SK-N-SH (cell line): Measurements from ENCODE around the gene CDH13. TPM values are rescaled to one million over a fixed set of nuclear protein-coding genes. Genes with fewer than 3 reads are reported as not detected.

Source experiments
- CTCF ChIA-PET: fragments of 300-600, 350-600 bp; formaldehyde crosslinking; extraction: SDS; loops from one replicate; lab custom pipeline; 2021; lab: Yijun Ruan, JAX
- POLR2A ChIA-PET: fragments of 350-600 bp; sonication (Branson Sonifier 250); formaldehyde crosslinking; extraction: SDS; loops from one replicate; lab custom pipeline; 2020; ENCODE audit warnings: antibody characterized with exemption, inconsistent platforms; lab: Yijun Ruan, JAX
- DNase-seq: peaks from one replicate; pipeline ENCODE4 v3.0.0; 2012
- H2AFZ ChIP-seq: fragments of 200-600 bp; sonication (generic); 2 replicates; pipeline ENCODE4 v1.8.1; 2016; ENCODE audit warnings: antibody characterized with exemption, mild to moderate bottlenecking, low read depth
- H3F3A ChIP-seq: fragments of 200-600 bp; sonication (generic); replicated peaks from 2 replicates; pipeline ENCODE3; 2016; ENCODE audit warnings: antibody characterized with exemption, mild to moderate bottlenecking; ENCODE audit not compliant: insufficient read depth
- H3K27ac ChIP-seq, 2 experiments: fragments of 200-500 bp in 1 of 2; fragments of 200-600 bp in 1 of 2; sonication (Bioruptor generic) in 1 of 2; sonication (generic), shearing (Covaris generic) in 1 of 2; 2 replicates each; pipeline versions ENCODE4 v1.5.1 to v1.6.1; 2014 to 2016; ENCODE audit warnings: low read depth in 2 of 2, inconsistent platforms in 1 of 2, low read length in 1 of 2, mild to moderate bottlenecking in 1 of 2, mixed read lengths in 1 of 2
- H3K27me3 ChIP-seq: fragments of 200-600 bp; sonication (generic), shearing (Covaris generic); 2 replicates; pipeline ENCODE4 v1.6.1; 2016; ENCODE audit warnings: mixed run types; ENCODE audit not compliant: insufficient read depth
- H3K36me3 ChIP-seq, 2 experiments: fragments of 200-500 bp in 1 of 2; fragments of 200-600 bp in 1 of 2; sonication (Bioruptor generic) in 1 of 2; sonication (generic) in 1 of 2; replicated peaks in 1 of 2; 2 replicates each; pipeline versions ENCODE3 to v1.5.1; 2014 to 2016; ENCODE audit warnings: low read length in 1 of 2, mild to moderate bottlenecking in 1 of 2; ENCODE audit not compliant: insufficient read depth in 2 of 2, control insufficient read depth in 1 of 2
- H3K4me1 ChIP-seq, 2 experiments: fragments of 200-500 bp in 1 of 2; fragments of 200-600 bp in 1 of 2; sonication (Bioruptor generic) in 1 of 2; sonication (generic), shearing (Covaris generic) in 1 of 2; 2 replicates each; pipeline versions ENCODE4 v1.5.1 to v1.6.1; 2014 to 2016; ENCODE audit warnings: low read depth in 1 of 2, low read length in 1 of 2, mixed run types in 1 of 2; ENCODE audit not compliant: insufficient read depth in 2 of 2, control insufficient read depth in 1 of 2
- H3K4me2 ChIP-seq: fragments of 200-600 bp; sonication (generic), shearing (Covaris generic); 2 replicates; pipeline ENCODE4 v1.6.1; 2017; ENCODE audit warnings: mixed run types
- H3K4me3 ChIP-seq, 2 experiments: fragments of 200-500 bp in 1 of 2; fragments of 200-600 bp in 1 of 2; sonication (Bioruptor generic) in 1 of 2; sonication (generic), shearing (Covaris generic) in 1 of 2; 2 replicates each; pipeline versions ENCODE4 v1.5.1 to v1.8.1; 2014 to 2016; ENCODE audit warnings: low read depth in 2 of 2, inconsistent platforms in 1 of 2, low read length in 1 of 2, mild to moderate bottlenecking in 1 of 2, mixed read lengths in 1 of 2, moderate library complexity in 1 of 2
- H3K79me2 ChIP-seq: fragments of 200-600 bp; sonication (generic); 2 replicates; pipeline ENCODE4 v1.8.1; 2017; ENCODE audit warnings: mild to moderate bottlenecking; ENCODE audit not compliant: insufficient read depth
- H3K9ac ChIP-seq: fragments of 200-600 bp; sonication (generic); 2 replicates; pipeline ENCODE4 v1.6.1; 2017; ENCODE audit warnings: mixed run types
- H3K9me2 ChIP-seq: fragments of 200-600 bp; sonication (generic); 2 replicates; pipeline ENCODE4 v1.6.1; 2017; ENCODE audit warnings: mixed run types
- H3K9me3 ChIP-seq: fragments of 200-600 bp; sonication (generic); 2 replicates; pipeline ENCODE4 v1.6.1; 2017; ENCODE audit warnings: mixed run types, mild to moderate bottlenecking, moderate library complexity
- H4K20me1 ChIP-seq: fragments of 200-600 bp; sonication (generic); 2 replicates; pipeline ENCODE4 v1.6.1; 2017; ENCODE audit warnings: mild to moderate bottlenecking, mixed run types; ENCODE audit not compliant: insufficient read depth
- CHD2 ChIP-seq: fragments of 150-350 bp; IDR thresholded peaks from 2 replicates; pipeline ENCODE4 v1.6.1; 2018; ENCODE audit warnings: low read length; ENCODE audit not compliant: partially characterized antibody
- CTCF ChIP-seq: fragments of 200-600 bp; sonication (generic); IDR thresholded peaks from 2 replicates; pipeline ENCODE4 v1.6.1; 2017; ENCODE audit warnings: antibody characterized with exemption, mild to moderate bottlenecking, moderate library complexity
- ELF1 ChIP-seq: IDR thresholded peaks from 2 replicates; pipeline ENCODE4 v1.4.0; 2012
- FOSL2 ChIP-seq: IDR thresholded peaks from 2 replicates; pipeline ENCODE4 v1.4.0; 2012; ENCODE audit warnings: low read depth, mild to moderate bottlenecking, moderate library complexity, borderline replicate concordance
- JUND ChIP-seq: IDR thresholded peaks from 2 replicates; pipeline ENCODE4 v1.4.0; 2012
- RAD21 ChIP-seq: IDR thresholded peaks from 2 replicates; pipeline ENCODE4 v1.6.1; 2012; ENCODE audit warnings: mild to moderate bottlenecking, low read length
- RCOR1 ChIP-seq: fragments of 150-350 bp; IDR thresholded peaks from 2 replicates; pipeline ENCODE4 v1.6.1; 2017; ENCODE audit warnings: antibody characterized with exemption, low read length
- RFX5 ChIP-seq: IDR thresholded peaks from 2 replicates; pipeline ENCODE4 v1.6.1; 2012; ENCODE audit warnings: mild to moderate bottlenecking, improper control_type of control experiment, low read length
- RXRA ChIP-seq: IDR thresholded peaks from 2 replicates; pipeline ENCODE4 v1.4.0; 2012; ENCODE audit warnings: low read depth, mild to moderate bottlenecking, borderline replicate concordance
- SMC3 ChIP-seq: IDR thresholded peaks from 2 replicates; pipeline ENCODE4 v1.6.1; 2012; ENCODE audit warnings: low read depth, low read length, improper control_type of control experiment
- TCF12 ChIP-seq: IDR thresholded peaks from 2 replicates; pipeline ENCODE4 v1.4.0; 2012
- YY1 ChIP-seq: IDR thresholded peaks from 2 replicates; pipeline ENCODE4 v1.4.0; 2012; ENCODE audit warnings: low read depth, mild to moderate bottlenecking
- WGBS: methylation state at CpG from one replicate; pipeline ENCODE4 v1.1.6; 2017; ENCODE audit warnings: low lambda C conversion rate; 5-methylcytosine and 5-hydroxymethylcytosine counted together
- polyA plus RNA-seq, 3 experiments: library from polyadenylated mRNA; depleted of rRNA; stranded (reverse); fragments of >200 nt; gene quantifications; 2 replicates each; pipeline ENCODE4 v1.2.3, GENCODE V29; 2012
- TF ChIP-seq, protein P1 (sequence below): IDR thresholded peaks from 2 replicates; pipeline ENCODE4 v1.4.0; 2012; ENCODE audit warnings: low read depth
- TF ChIP-seq, protein P2 (sequence below): IDR thresholded peaks from 2 replicates; pipeline ENCODE4 v1.4.0; 2012; ENCODE audit warnings: low read depth, borderline replicate concordance
- TF ChIP-seq, protein P3 (sequence below): fragments of 150-350 bp; IDR thresholded peaks from 2 replicates; pipeline ENCODE4 v1.6.1; 2017; ENCODE audit warnings: antibody characterized with exemption, low read length, low read depth, borderline replicate concordance

CDH13 gene
- polyA plus RNA-seq, 1 of the 3 experiments (the other 2 are of a cell fraction) = 93.0 TPM

DNA sequence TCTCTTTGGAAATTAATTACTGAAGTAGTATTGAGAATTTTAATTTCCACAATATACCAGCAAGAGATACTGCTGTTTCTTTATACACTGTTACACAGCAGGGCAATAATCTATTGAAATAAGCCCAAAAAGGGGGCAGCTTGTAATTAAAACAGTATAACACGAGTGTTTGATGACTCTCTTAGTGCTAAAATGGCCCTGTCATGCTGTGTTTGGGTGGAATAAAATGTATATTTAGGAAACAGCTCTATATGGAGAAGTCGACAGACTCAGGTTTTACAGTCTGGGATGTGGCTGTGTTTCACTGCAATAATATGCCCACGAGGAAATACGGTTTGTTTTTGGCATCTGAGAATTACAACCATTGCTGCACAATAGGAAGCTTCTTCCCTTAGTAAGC lies 643.3 kb downstream of the CDH13 start:
- Histone ChIP-seq H3K4me3 (no peak overlapping the region), H3K36me3 (peaks cover 0 to 3% of the 10 kb centered on the region in 2 experiments), H3K9me2 (no peaks in the 10 kb centered on the region), H3K9ac (no peak overlapping the region), H3K27me3 (no peaks in the 10 kb centered on the region), H3F3A (no peaks in the 10 kb centered on the region), H3K79me2 (no peaks in the 10 kb centered on the region), H3K4me1 (no peaks in the 10 kb centered on the region; a peak in 1 of 4 replicates), H3K4me2 (no peak overlapping the region), H4K20me1 (no peaks in the 10 kb centered on the region), H3K27ac (no peak overlapping the region), H2AFZ (no peak overlapping the region), H3K9me3 (no peaks in the 10 kb centered on the region)
- CTCF ChIA-PET = interaction anchor here (0.7 kb wide), 1 partner anchor 9 kb away, joined by 3 read pairs; no protein-coding TSS in a partner anchor
- TF ChIP-seq FOSL2 (no peak), ELF1 (no peak), RFX5 (no peak), RAD21 (no peak)
- DNase-seq = no peak
- 25% methylated on average over 4 of the region's 4 CpGs for WGBS
- POLR2A ChIA-PET = no interaction called here

GRCh38 chr16:83270640-83271039 lies 643.9 kb downstream of the CDH13 start:
- Histone ChIP-seq H3K9ac (no peak overlapping the region), H2AFZ (no peak overlapping the region), H3K36me3 (peaks cover 0 to 2% of the 10 kb centered on the region in 2 experiments), H3K4me1 (no peaks in the 10 kb centered on the region; a peak in 1 of 4 replicates), H3K4me3 (no peak overlapping the region), H3K79me2 (no peaks in the 10 kb centered on the region), H4K20me1 (no peaks in the 10 kb centered on the region), H3F3A (no peaks in the 10 kb centered on the region), H3K9me2 (no peaks in the 10 kb centered on the region), H3K27me3 (no peaks in the 10 kb centered on the region), H3K4me2 (no peak overlapping the region), H3K9me3 (no peaks in the 10 kb centered on the region), H3K27ac (no peak overlapping the region)
- TF ChIP-seq TCF12 (no peak), FOSL2 (no peak), CTCF (no peak), CHD2 (no peak), SMC3 (no peak), YY1 (no peak), RXRA (no peak), JUND (no peak), ELF1 (no peak), RCOR1 (no peak), RAD21 (no peak)
- TF ChIP-seq, protein P1, sequence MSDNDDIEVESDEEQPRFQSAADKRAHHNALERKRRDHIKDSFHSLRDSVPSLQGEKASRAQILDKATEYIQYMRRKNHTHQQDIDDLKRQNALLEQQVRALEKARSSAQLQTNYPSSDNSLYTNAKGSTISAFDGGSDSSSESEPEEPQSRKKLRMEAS = no peak
- TF ChIP-seq, protein P2, sequence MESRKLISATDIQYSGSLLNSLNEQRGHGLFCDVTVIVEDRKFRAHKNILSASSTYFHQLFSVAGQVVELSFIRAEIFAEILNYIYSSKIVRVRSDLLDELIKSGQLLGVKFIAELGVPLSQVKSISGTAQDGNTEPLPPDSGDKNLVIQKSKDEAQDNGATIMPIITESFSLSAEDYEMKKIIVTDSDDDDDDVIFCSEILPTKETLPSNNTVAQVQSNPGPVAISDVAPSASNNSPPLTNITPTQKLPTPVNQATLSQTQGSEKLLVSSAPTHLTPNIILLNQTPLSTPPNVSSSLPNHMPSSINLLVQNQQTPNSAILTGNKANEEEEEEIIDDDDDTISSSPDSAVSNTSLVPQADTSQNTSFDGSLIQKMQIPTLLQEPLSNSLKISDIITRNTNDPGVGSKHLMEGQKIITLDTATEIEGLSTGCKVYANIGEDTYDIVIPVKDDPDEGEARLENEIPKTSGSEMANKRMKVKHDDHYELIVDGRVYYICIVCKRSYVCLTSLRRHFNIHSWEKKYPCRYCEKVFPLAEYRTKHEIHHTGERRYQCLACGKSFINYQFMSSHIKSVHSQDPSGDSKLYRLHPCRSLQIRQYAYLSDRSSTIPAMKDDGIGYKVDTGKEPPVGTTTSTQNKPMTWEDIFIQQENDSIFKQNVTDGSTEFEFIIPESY = no peak
- TF ChIP-seq, protein P3, sequence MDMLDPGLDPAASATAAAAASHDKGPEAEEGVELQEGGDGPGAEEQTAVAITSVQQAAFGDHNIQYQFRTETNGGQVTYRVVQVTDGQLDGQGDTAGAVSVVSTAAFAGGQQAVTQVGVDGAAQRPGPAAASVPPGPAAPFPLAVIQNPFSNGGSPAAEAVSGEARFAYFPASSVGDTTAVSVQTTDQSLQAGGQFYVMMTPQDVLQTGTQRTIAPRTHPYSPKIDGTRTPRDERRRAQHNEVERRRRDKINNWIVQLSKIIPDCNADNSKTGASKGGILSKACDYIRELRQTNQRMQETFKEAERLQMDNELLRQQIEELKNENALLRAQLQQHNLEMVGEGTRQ = no peak
- WGBS = 34% methylated on average over 3 of the region's 3 CpGs
- DNase-seq = no peak
- ChIA-PET POLR2A (no interaction called here), CTCF (interaction anchor here (0.7 kb wide), 1 partner anchor 9 kb away, joined by 3 read pairs; no protein-coding TSS in a partner anchor)
